SKM-1 treated with dmso at 0.1 percent for 144 hours (cell line): ENCODE results near the gene DPP4.
"Not testable (repeated sequence)": the region's sequence is repeated elsewhere in the genome, so short reads cannot be mapped to it uniquely, and the experiment has no call there.

Experiments used
- DNase-seq: peaks from one replicate; lab custom pipeline; 2025; ENCODE audit not compliant: unreplicated experiment; lab: John Stamatoyannopoulos, UW

DPP4 gene

GRCh38 chr2:162058973-162059668 lies 14.9 kb downstream of the DPP4 start:
- no peak for DNase-seq

GRCh38 chr2:162057426-162057825 lies 16.6 kb downstream of the DPP4 start:
- DNase-seq, result no peak

- DNase-seq, result no peak
Observed at GRCh38 chr2:162056796-162057399, 17.1 kb downstream of the DPP4 start.

GRCh38 chr2:162053808-162054155 lies 20.2 kb downstream of the DPP4 start:
- DNase-seq, result no peak

- DNase-seq, result no peak
Observed at GRCh38 chr2:162053066-162053807, 20.8 kb downstream of the DPP4 start.

GRCh38 chr2:162050513-162050961 lies 23.5 kb downstream of the DPP4 start:
- DNase-seq, result no peak

- DNase-seq, result not testable (repeated sequence)
Observed at GRCh38 chr2:162049089-162049488, 24.9 kb downstream of the DPP4 start.

GRCh38 chr2:162044586-162044985 lies 29.4 kb downstream of the DPP4 start:
- no peak for DNase-seq

GRCh38 chr2:162043132-162043531 lies 30.9 kb downstream of the DPP4 start:
- no peak for DNase-seq

GRCh38 chr2:162041485-162041884 lies 32.5 kb downstream of the DPP4 start:
- DNase-seq, result no peak

- DNase-seq, result no peak
Observed at GRCh38 chr2:162038725-162039124, 35.3 kb downstream of the DPP4 start.

- no peak for DNase-seq
Observed at GRCh38 chr2:162037886-162038285, 36.1 kb downstream of the DPP4 start.

- DNase-seq, result no peak
Observed at GRCh38 chr2:162037028-162037795, 36.8 kb downstream of the DPP4 start.

- no peak for DNase-seq
Observed at GRCh38 chr2:162035981-162036380, 38.0 kb downstream of the DPP4 start.

- no peak for DNase-seq
Observed at GRCh38 chr2:162030363-162031190, 43.4 kb downstream of the DPP4 start.

GRCh38 chr2:162029287-162029901 lies 44.6 kb downstream of the DPP4 start:
- DNase-seq, result no peak

- DNase-seq, result no peak
Observed at GRCh38 chr2:162028511-162028910, 45.5 kb downstream of the DPP4 start.

GRCh38 chr2:162025121-162025911 lies 48.7 kb downstream of the DPP4 start:
- DNase-seq, result no peak

- DNase-seq, result no peak
Observed at GRCh38 chr2:162022290-162022945, 51.6 kb downstream of the DPP4 start.
